ENCODE results near the gene PCGF5.
"Not testable (repeated sequence)": the region's sequence is repeated elsewhere in the genome, so short reads cannot be mapped to it uniquely, and the experiment has no call there.

The PCGF5 gene

GRCh38 chr10:91287912-91288311 lies 67.4 kb downstream of the PCGF5 start:
- no peak for DNase-seq

GRCh38 chr10:91289305-91289704 lies 68.8 kb downstream of the PCGF5 start:
- no peak for DNase-seq

DNA sequence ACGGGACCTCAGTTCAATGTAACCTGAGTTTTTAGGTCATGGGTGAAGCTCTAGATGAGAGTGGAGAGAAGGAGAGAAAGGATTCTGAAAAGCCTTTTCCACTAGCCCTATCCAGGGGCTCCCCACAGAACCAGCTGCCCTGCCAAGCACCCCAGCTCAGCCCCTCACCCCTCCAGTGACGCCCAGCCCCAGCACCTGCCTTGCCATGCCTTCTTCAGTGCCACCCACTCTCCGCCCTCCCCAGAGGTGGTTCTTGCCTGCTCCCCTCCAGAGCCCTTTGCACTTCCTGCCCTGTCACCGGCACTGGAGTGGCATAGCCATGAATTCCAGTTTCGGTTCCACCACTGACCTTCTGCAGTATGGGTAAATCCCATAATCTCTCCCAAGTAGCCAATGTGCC lies 70.1 kb downstream of the PCGF5 start:
- DNase-seq = no peak

- no peak for DNase-seq
These were observed 73.9 kb downstream of the PCGF5 start for GRCh38 chr10:91294134-91294906.

GRCh38 chr10:91295346-91295745 lies 74.9 kb downstream of the PCGF5 start:
- no peak for DNase-seq

- peak; percentile 25 for DNase-seq
These were observed 76.0 kb downstream of the PCGF5 start for GRCh38 chr10:91296471-91296870.

GRCh38 chr10:91298224-91298871 lies 77.9 kb downstream of the PCGF5 start:
- peak; percentile 81 for DNase-seq

DNA sequence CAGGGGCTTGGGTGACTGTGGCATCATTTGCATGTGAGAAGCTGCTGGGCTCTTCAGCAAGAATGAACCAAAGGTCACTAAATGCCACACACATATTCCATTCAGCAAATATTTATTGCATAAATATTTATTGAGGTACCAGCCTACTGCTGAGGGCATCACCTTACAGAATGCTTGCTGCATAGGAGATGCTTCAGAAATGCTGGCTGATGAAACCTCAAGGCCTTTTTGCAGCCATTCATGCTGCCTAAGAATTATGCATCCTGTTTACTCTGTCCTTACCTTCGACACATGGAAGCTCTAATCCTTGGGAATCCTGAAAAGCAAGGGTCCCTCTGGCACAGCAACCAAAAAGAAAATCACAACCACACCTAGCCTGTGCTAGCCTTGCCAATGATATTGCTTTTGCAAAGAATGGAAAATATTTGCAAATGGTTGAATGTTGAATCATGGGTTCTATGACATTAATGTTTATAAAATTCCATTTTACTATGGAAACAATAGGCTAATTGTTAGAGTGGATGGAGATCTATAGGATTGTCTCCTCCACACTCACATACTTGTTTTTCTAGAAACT lies 79.6 kb downstream of the PCGF5 start:
- DNase-seq = no peak

- DNase-seq = not testable (repeated sequence)
These were observed 82.5 kb downstream of the PCGF5 start for GRCh38 chr10:91302946-91303345.

DNA sequence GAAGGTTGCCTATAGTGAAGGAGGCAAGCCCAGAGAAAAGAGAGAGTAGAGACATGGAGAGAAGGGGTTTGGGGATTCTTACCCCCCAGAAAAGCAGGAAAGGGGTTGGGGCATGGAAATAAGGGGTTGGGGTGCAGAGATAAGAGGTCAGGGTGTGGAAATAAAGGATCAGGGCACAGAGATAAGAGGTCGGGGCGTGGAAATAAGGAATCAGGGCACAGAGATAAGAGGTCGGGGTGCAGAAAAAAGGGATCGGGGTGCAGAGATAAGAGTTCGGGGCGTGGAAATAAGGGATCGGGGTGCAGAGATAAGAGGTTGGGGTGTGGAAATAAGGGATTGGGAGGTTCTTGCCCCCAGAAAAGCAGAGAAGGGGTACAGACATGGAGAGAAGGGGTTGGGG lies 85.5 kb downstream of the PCGF5 start:
- DNase-seq = not testable (repeated sequence)

DNA sequence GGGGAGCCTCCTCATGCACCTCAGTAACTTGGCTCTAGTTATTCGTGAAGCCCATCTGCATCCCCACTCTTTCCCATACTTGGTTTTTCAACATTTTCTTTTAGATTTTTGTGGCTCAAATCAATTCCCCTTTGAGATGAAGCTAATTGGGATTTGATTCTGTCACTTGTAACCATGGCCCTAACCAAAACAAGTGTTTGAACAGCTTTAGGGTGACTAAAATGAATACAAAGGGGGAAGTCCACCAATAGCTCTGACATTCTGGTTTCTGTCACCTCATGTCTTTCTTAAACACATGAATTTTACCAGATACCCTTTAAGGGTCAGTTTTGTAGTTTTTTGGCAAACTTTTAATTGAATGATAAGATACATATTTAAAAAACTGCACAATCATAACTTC lies 87.0 kb downstream of the PCGF5 start:
- no peak for DNase-seq

- no peak for DNase-seq
These were observed 89.2 kb downstream of the PCGF5 start for GRCh38 chr10:91309711-91310110.

DNA sequence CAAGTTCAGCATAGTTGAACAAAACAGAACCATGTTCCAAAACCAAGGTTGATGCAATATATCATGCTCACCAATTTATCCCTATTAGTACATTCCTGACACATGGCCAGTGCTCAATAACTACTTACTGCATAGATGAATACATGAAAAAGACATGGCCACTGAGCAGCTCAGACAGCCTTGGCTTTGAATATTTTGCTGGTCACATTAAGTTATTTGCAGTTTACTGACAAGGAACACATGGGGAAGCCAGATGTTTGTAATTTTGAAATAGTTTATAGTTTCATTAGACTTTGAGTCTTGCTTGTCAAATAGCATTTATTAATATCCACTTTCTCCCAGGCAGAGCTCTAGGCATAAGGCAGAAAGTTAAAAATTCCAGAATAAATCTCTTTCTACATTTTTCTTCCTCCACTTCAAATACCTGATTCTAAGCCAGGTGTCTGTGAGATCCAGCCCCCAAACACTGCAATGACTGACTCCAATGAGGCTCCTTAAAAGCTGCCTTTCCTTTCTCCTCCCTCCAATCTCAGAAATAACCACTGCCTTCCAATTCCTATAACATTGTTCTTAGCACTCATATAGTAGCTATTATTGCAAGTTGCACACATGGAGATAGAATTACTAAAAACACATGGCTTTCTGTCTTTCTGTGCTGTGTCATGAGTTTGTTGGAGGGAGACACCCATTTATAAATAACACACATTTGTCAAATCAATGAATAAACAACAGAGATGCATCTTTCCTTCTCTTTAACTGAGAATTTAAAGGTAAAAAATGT lies 91.3 kb downstream of the PCGF5 start:
- DNase-seq = no peak

GRCh38 chr10:91312382-91312733 lies 91.9 kb downstream of the PCGF5 start:
- DNase-seq = no peak

DNA sequence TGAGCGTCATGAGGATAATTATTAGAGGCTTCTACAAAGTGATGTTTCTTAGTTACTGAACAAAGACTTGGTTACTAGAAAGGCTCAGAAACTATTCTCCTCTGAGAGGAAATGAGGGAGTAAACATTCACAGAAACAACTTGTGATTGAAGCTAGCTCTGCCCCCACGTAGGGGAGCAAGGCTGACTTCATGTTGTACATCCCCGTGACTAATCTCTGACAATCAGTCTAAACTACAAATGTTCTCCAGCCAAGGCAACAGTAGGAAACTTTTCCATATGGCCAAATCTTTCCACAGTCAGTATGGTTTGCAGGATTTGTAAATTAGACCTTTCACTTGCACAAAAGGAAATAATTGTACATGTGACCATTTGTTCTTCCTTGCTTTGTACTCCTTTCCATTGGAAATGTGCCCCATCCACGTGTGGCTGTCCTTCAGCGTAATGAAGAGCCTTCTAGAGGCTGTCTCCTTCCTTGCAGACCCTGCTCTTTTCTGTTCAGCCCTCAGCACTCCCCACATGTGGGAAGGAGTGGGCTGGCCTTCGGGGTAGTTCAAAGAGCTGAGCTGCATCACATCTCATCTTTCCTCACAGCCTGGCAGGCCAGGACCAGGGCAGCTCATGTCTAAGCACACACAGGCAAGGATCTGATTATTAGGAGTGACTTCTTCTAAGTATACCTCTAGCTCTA lies 93.5 kb downstream of the PCGF5 start:
- DNase-seq = no peak

- no peak for DNase-seq
These were observed 96.0 kb downstream of the PCGF5 start for GRCh38 chr10:91316486-91316885.

- no peak for DNase-seq
These were observed 97.1 kb downstream of the PCGF5 start for GRCh38 chr10:91317541-91317940.

- no peak for DNase-seq
These were observed 98.9 kb downstream of the PCGF5 start for GRCh38 chr10:91319336-91319735.

- not testable (repeated sequence) for DNase-seq
These were observed 102.9 kb downstream of the PCGF5 start for GRCh38 chr10:91323293-91323905.

DNA sequence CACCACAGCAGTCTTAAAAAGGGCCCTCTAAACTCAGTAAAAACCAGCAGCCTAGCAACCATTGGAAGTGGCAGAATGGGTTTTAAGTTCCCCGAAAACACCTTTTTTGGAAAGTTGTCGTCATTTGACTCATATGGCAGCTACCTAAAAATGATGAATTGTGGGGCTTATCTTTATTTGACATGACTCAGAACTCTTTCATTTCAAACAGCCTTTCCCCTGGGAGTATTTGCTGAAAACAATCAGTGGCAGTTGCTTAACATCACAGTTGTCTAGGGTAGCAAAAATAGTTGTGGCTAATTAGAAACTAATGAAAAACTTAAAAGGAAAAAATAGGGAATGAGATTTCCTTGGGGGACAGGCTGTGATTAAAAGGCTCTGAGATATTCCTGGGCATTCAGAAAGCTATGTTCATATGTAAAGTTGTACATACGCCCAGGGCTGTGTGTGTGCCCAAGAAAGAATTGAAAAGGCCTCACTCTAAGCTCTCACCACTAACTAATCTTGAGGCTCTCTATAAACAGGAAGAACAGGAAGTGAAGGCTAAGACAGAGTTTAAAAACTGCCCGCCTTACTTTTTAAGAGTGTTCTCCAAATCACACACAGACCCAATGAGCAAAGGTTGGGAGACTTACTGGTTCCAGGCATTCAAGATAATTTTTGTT lies 108.0 kb downstream of the PCGF5 start:
- no peak for DNase-seq
